BE2C (cell line): ENCODE results near the gene TMEM37.

Experiments
- DNase-seq: peaks from one replicate; pipeline ENCODE4 v3.0.0-alpha.2; 2020
- H3K27me3 ChIP-seq: fragments of 250-450 bp; sonication (Bioruptor Pico); 2 replicates; pipeline ENCODE4 v1.5.1; 2020; ENCODE audit warnings: mild to moderate bottlenecking
- H3K36me3 ChIP-seq: fragments of 250-450 bp; sonication (Bioruptor Pico); 2 replicates; pipeline ENCODE4 v1.5.1; 2020; ENCODE audit warnings: mild to moderate bottlenecking
- H3K4me1 ChIP-seq: fragments of 250-450 bp; sonication (Bioruptor Pico); 2 replicates; pipeline ENCODE4 v1.5.1; 2020
- H3K4me3 ChIP-seq: 2 replicates; pipeline ENCODE4 v1.5.1; 2011; ENCODE audit warnings: low read depth, low read length
- H3K9me3 ChIP-seq: fragments of 250-450 bp; sonication (Bioruptor Pico); 2 replicates; pipeline ENCODE4 v1.5.1; 2020
- TF ChIP-seq, protein P1 (sequence below): IDR thresholded peaks from 2 replicates; pipeline ENCODE4 v1.5.1; 2012; ENCODE audit warnings: mild to moderate bottlenecking, low read depth, low read length

The TMEM37 gene

DNA sequence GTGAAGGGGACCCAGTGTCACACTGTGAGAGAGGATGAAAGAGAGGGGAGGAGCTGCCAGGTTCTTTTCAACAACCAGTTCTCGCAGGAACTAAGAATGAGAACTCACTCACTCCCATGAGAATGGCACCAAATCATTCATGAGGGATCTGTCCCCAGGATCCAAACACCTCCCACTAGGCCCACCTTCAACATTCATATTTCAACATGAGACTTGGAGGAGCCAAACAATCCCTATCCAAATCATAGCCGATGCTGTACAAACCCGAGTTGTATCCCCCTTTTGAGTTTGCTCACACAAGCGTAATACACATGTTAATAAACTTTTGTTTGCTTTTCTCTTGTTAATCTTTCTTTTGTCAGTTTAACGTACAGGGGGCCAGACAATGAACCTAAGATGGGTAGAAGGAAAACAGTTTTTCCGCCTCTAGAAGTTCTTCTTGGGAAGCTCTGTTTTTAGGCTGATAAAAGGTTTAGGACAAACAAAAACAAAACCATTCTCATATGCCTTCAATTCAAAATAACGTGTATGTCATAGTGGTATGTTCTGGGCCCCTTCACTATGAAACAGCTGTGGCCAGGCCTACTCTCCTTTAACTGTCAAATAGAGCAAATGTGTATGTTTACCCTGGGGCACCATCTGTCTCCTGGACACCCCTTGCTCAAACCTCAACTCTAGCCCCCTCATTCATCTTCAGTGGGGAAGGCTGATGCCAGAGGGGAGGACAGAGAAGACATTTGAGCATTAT lies 9.1 kb upstream of the TMEM37 start:
- DNase-seq, result no peak
- no peaks in the 10 kb centered on the region for H3K36me3 ChIP-seq
- TF ChIP-seq, protein P1, sequence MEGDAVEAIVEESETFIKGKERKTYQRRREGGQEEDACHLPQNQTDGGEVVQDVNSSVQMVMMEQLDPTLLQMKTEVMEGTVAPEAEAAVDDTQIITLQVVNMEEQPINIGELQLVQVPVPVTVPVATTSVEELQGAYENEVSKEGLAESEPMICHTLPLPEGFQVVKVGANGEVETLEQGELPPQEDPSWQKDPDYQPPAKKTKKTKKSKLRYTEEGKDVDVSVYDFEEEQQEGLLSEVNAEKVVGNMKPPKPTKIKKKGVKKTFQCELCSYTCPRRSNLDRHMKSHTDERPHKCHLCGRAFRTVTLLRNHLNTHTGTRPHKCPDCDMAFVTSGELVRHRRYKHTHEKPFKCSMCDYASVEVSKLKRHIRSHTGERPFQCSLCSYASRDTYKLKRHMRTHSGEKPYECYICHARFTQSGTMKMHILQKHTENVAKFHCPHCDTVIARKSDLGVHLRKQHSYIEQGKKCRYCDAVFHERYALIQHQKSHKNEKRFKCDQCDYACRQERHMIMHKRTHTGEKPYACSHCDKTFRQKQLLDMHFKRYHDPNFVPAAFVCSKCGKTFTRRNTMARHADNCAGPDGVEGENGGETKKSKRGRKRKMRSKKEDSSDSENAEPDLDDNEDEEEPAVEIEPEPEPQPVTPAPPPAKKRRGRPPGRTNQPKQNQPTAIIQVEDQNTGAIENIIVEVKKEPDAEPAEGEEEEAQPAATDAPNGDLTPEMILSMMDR, result no peak
- no peaks in the 10 kb centered on the region for H3K9me3 ChIP-seq
- H3K4me3 ChIP-seq, result no peak overlapping the region
- no peaks in the 10 kb centered on the region for H3K27me3 ChIP-seq
- H3K4me1 ChIP-seq, result no peaks in the 10 kb centered on the region

GRCh38 chr2:119423108-119423444 lies 8.6 kb upstream of the TMEM37 start:
- no peaks in the 10 kb centered on the region for H3K4me1 ChIP-seq
- no peaks in the 10 kb centered on the region for H3K27me3 ChIP-seq
- no peak for DNase-seq
- H3K36me3 ChIP-seq, result no peaks in the 10 kb centered on the region
- H3K4me3 ChIP-seq, result no peak overlapping the region
- TF ChIP-seq, protein P1, result no peak
- H3K9me3 ChIP-seq, result no peaks in the 10 kb centered on the region

DNA sequence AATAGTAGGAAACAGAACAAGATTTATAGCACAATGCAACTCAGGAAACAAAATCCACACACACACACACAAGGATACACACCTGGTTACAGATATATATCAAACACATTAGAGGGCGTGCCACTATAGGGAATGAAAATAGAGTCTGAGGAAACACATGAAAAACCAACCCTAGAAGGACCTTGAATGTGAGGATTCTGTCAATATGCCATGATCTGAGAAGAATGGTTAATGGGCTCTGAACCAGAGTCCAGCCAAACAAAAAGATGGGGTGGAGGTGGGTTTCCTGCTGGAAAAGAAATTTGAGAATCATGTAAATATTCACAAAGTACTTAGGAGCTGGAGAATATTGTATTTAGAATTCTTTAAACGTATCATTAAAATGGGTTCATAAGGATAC lies 7.8 kb upstream of the TMEM37 start:
- no peaks in the 10 kb centered on the region for H3K27me3 ChIP-seq
- no peaks in the 10 kb centered on the region for H3K36me3 ChIP-seq
- DNase-seq, result no peak
- no peak overlapping the region for H3K4me3 ChIP-seq
- TF ChIP-seq, protein P1, result no peak
- no peaks in the 10 kb centered on the region for H3K4me1 ChIP-seq
- H3K9me3 ChIP-seq, result no peaks in the 10 kb centered on the region

GRCh38 chr2:119424284-119425118 lies 7.2 kb upstream of the TMEM37 start:
- Histone ChIP-seq H3K36me3 (no peaks in the 10 kb centered on the region), H3K4me1 (no peaks in the 10 kb centered on the region), H3K9me3 (no peaks in the 10 kb centered on the region), H3K4me3 (no peak overlapping the region), H3K27me3 (no peaks in the 10 kb centered on the region)
- DNase-seq, result no peak
- TF ChIP-seq, protein P1, result no peak

- no peaks in the 10 kb centered on the region for H3K9me3 ChIP-seq
- H3K4me3 ChIP-seq, result no peak overlapping the region
- DNase-seq, result no peak
- no peaks in the 10 kb centered on the region for H3K27me3 ChIP-seq
- no peaks in the 10 kb centered on the region for H3K4me1 ChIP-seq
- no peaks in the 10 kb centered on the region for H3K36me3 ChIP-seq
- TF ChIP-seq, protein P1, result no peak
Measured at GRCh38 chr2:119425119-119425405, 6.6 kb upstream of the TMEM37 start.
